Measurements from ENCODE around the gene MAS1.

DNA sequence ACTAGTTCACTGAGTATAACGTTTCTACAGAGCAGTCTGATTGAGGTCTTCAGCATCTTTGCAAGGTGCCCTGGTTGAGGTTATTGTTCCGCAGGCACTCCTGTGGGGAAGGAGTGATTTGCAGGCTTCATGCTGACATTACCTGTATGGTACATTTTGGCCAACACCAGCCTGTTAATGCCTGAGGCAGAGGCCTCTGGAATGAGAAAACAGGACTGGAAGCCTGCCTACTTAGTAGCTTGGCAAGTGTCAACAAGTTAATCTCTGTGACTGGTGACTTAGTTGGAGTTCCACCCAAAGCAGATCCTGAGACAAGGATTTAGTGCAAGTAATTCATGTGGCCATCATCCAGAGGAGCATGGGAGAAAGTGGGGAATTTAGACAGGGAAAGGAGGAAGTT lies 24.6 kb downstream of the MAS1 start:
- TF ChIP-seq FOXA1 (IDR thresholded peaks at IDR 0.05): no peak
- TF ChIP-seq, protein P1, sequence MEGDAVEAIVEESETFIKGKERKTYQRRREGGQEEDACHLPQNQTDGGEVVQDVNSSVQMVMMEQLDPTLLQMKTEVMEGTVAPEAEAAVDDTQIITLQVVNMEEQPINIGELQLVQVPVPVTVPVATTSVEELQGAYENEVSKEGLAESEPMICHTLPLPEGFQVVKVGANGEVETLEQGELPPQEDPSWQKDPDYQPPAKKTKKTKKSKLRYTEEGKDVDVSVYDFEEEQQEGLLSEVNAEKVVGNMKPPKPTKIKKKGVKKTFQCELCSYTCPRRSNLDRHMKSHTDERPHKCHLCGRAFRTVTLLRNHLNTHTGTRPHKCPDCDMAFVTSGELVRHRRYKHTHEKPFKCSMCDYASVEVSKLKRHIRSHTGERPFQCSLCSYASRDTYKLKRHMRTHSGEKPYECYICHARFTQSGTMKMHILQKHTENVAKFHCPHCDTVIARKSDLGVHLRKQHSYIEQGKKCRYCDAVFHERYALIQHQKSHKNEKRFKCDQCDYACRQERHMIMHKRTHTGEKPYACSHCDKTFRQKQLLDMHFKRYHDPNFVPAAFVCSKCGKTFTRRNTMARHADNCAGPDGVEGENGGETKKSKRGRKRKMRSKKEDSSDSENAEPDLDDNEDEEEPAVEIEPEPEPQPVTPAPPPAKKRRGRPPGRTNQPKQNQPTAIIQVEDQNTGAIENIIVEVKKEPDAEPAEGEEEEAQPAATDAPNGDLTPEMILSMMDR (IDR thresholded peaks at IDR 0.05; ENCODE audit: low read depth, low read length, missing input control): no peak
- TF ChIP-seq, protein P2, sequence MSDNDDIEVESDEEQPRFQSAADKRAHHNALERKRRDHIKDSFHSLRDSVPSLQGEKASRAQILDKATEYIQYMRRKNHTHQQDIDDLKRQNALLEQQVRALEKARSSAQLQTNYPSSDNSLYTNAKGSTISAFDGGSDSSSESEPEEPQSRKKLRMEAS (IDR thresholded peaks at IDR 0.05): no peak
- no peak for TF ChIP-seq GABPA (IDR thresholded peaks at IDR 0.05 in 1 of 2, conservative IDR thresholded peaks at IDR 0.05 in 1 of 2)
- no peak for TF ChIP-seq JUND (IDR thresholded peaks at IDR 0.05)
- no peak for TF ChIP-seq SP1 (IDR thresholded peaks at IDR 0.05)
- TF ChIP-seq YY1 (IDR thresholded peaks at IDR 0.05): no peak
- no peak for TF ChIP-seq TAF1 (conservative IDR thresholded peaks at IDR 0.05)
- no peak for TF ChIP-seq RXRA (IDR thresholded peaks at IDR 0.05)
- no peak for TF ChIP-seq EGR1 (IDR thresholded peaks at IDR 0.05; ENCODE audit: low read depth in 2 of 2)

Measured in liver (tissue), 3 donors.